HepG2 (cell line): ENCODE measurements around the gene ZNF440. TPM values are rescaled to one million over a fixed set of nuclear protein-coding genes. Genes with fewer than 3 reads are reported as not detected.
A peak's percentile ranks its signal among the peaks of the same experiment; 100 is the strongest.

ENCODE experiments used
- ADNP ChIP-seq: sonication (generic); formaldehyde crosslinking; IDR thresholded peaks from 2 replicates; pipeline ENCODE4 v1.4.0; 2020; ENCODE audit warnings: missing genetic modification reagents
- CC2D1A ChIP-seq: sonication (generic); formaldehyde crosslinking; IDR thresholded peaks from 2 replicates; pipeline ENCODE4 v1.8.1; 2023; ENCODE audit warnings: mild to moderate bottlenecking, missing genetic modification reagents
- CHD4 ChIP-seq: fragments of 200-600 bp; sonication (generic); IDR thresholded peaks from 2 replicates; pipeline ENCODE4 v1.7.0; 2017; ENCODE audit warnings: mild to moderate bottlenecking, low read length, borderline replicate concordance
- FOXA3 ChIP-seq: IDR thresholded peaks from 2 replicates; pipeline ENCODE4 v1.6.1; 2016; ENCODE audit warnings: missing genetic modification reagents, missing compliant biosample characterization
- GABPB1 ChIP-seq: IDR thresholded peaks from 2 replicates; pipeline ENCODE4 v1.6.1; 2016; ENCODE audit warnings: mild to moderate bottlenecking, missing genetic modification reagents, moderate library complexity, missing compliant biosample characterization
- HIVEP1 ChIP-seq: sonication (generic); formaldehyde crosslinking; IDR thresholded peaks from 2 replicates; pipeline ENCODE4 v1.4.0; 2020; ENCODE audit warnings: mild to moderate bottlenecking, missing genetic modification reagents
- IRF2 ChIP-seq: IDR thresholded peaks from 2 replicates; pipeline ENCODE4 v1.6.1; 2018; ENCODE audit warnings: missing genetic modification reagents, missing compliant biosample characterization
- LCORL ChIP-seq, 2 experiments: fragments of 450-650 bp in 1 of 2; sonication (generic) in 1 of 2; formaldehyde crosslinking in 1 of 2; IDR thresholded peaks; 2 replicates each; pipeline versions ENCODE4 v1.5.0 to v1.6.1; 2017 to 2020; ENCODE audit warnings: antibody characterized with exemption in 1 of 2, missing genetic modification reagents in 1 of 2
- MAFG ChIP-seq: sonication (generic); formaldehyde crosslinking; IDR thresholded peaks from 2 replicates; pipeline ENCODE4 v1.5.1; 2020; ENCODE audit warnings: mild to moderate bottlenecking, missing genetic modification reagents
- NPAS2 ChIP-seq: sonication (generic); formaldehyde crosslinking; IDR thresholded peaks from 2 replicates; pipeline ENCODE4 v1.8.0; 2022; ENCODE audit warnings: mild to moderate bottlenecking, missing genetic modification reagents, borderline replicate concordance
- PREB ChIP-seq: sonication (generic); formaldehyde crosslinking; IDR thresholded peaks from 2 replicates; pipeline ENCODE4 v1.4.0; 2020; ENCODE audit warnings: missing genetic modification reagents
- RERE ChIP-seq: IDR thresholded peaks from 2 replicates; pipeline ENCODE4 v1.6.1; 2016; ENCODE audit warnings: low read depth, missing genetic modification reagents, missing compliant biosample characterization
- SATB2 ChIP-seq: sonication (generic); formaldehyde crosslinking; IDR thresholded peaks from 2 replicates; pipeline ENCODE4 v1.5.0; 2020; ENCODE audit warnings: missing genetic modification reagents
- SNAPC2 ChIP-seq: sonication (generic); formaldehyde crosslinking; IDR thresholded peaks from 2 replicates; pipeline ENCODE4 v1.8.1; 2022; ENCODE audit warnings: mild to moderate bottlenecking, missing genetic modification reagents
- ZBTB33 ChIP-seq: sonication (generic); formaldehyde crosslinking; IDR thresholded peaks from 2 replicates; pipeline ENCODE4 v1.4.0; 2020; ENCODE audit warnings: missing genetic modification reagents
- ZC3H13 ChIP-seq: sonication (generic); formaldehyde crosslinking; IDR thresholded peaks from 2 replicates; pipeline ENCODE4 v1.8.1; 2023; ENCODE audit warnings: mild to moderate bottlenecking, missing genetic modification reagents, moderate library complexity
- ZNF138 ChIP-seq: sonication (generic); formaldehyde crosslinking; IDR thresholded peaks from 2 replicates; pipeline ENCODE4 v1.5.0; 2020; ENCODE audit warnings: mild to moderate bottlenecking, low read depth, missing genetic modification reagents
- ZNF564 ChIP-seq: sonication (generic); formaldehyde crosslinking; IDR thresholded peaks from 2 replicates; pipeline ENCODE4 v1.8.1; 2023; ENCODE audit warnings: mild to moderate bottlenecking, missing genetic modification reagents
- ZNF766 ChIP-seq: sonication (generic); formaldehyde crosslinking; IDR thresholded peaks from 2 replicates; pipeline ENCODE4 v1.5.0; 2020; ENCODE audit warnings: missing genetic modification reagents, borderline replicate concordance
- polyA plus RNA-seq, 8 experiments: library from polyadenylated mRNA; depleted of rRNA in 3 of 8; stranded (reverse) in 7 of 8; unstranded in 1 of 8; fragments of >200 nt; fragmentation: Illumina TruSeq in 4 of 8; extraction: Trizol in 4 of 8; gene quantifications; 2 replicates each; pipeline versions ENCODE4 v1.2.1 to v1.2.3, GENCODE V29; 2011 to 2016; ENCODE audit warnings: low read depth in 4 of 8, missing spikeins in 1 of 8, mixed read lengths in 1 of 8; ENCODE audit not compliant: insufficient read depth in 1 of 8
- total RNA-seq, 5 experiments: library from RNA; depleted of rRNA; stranded (reverse); fragments of >200 nt; fragmentation: Illumina TruSeq; extraction: Trizol; gene quantifications; 2 replicates each; pipeline ENCODE4 v1.2.3, GENCODE V29; 2016; ENCODE audit warnings: low read depth in 1 of 5
- TF ChIP-seq, protein P1 (sequence below): sonication (generic); formaldehyde crosslinking; IDR thresholded peaks from 2 replicates; pipeline ENCODE4 v1.8.0; 2022; ENCODE audit warnings: mild to moderate bottlenecking, missing genetic modification reagents, borderline replicate concordance

The ZNF440 gene
- total and polyA plus RNA-seq, 2 of the 13 experiments (the other 11 are each of a cell fraction or from before 2014, with no cell fraction given): 2.7 to 12.4 TPM

DNA sequence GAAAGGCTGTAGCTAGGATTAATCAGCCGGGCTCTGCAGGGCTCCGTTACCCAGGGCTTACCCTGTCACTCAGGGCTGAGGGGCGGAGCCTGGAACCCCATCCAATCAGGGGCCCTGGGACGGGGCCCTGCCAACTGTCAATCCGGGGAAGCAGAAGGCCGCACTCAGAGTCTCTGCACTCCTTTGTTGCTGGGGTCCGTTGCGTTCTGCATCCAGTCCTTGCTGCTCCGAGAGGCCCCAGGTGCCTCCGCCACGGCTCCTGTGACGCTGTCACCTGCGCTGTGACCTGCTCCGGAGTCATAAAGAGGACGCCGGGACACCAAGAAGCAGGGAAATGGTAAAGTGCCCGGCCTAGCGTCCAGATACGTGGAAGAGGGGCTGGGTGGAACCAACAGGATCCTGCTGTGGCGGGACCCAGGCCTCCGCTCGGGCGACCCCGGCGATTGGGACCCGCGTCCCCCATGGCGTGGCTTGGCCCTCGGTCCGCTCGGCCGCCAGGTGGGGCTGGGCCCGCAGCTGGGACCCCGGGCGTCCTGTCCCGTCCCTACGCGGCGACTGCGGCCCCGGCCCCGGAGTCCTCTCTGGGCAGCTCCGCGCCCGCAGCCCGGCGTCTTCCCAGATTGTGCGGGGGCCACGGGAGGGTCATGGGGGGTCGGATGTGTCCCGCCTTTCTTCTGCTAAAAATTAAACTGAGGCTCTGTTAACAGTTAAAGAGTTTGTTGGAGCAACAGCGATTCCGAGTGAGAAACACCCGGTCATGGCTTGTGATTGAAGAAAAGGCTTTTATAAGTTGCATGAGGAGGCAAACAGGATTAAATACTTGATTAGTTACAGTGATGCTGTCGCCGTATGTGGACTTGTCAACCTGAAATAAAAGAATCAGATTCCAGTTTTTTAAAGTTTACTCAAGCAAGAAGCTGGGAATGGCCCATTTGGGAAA lies 15.4 kb upstream of the ZNF440 start, which contains the start of gene ZNF491 (continued):
- TF ChIP-seq GABPB1: peak; percentile 57
- TF ChIP-seq ZNF138 (CRISPR knock-in tag): peak; percentile 24; the same call in 1 of the 2 replicates
- 0 out of 2 replicates have a peak, but pooled peaks have one; percentile 43 for TF ChIP-seq HIVEP1 (CRISPR knock-in tag)
- no peak for TF ChIP-seq ZBTB33 (CRISPR knock-in tag)
- TF ChIP-seq FOXA3: no peak
- TF ChIP-seq NPAS2 (CRISPR knock-in tag): no peak
- no peak for TF ChIP-seq CC2D1A (CRISPR knock-in tag)
- no peak for TF ChIP-seq ZC3H13 (CRISPR knock-in tag)
- TF ChIP-seq LCORL (IDR thresholded peaks at IDR 0.05): no peak
- TF ChIP-seq LCORL (CRISPR knock-in tag; IDR thresholded peaks at IDR 0.05): peak; percentile 75
- no peak for TF ChIP-seq RERE (CRISPR knock-in tag)
- no peak for TF ChIP-seq ADNP
- no peak for TF ChIP-seq ZNF564 (CRISPR knock-in tag)
- TF ChIP-seq PREB: no peak
- TF ChIP-seq IRF2: no peak
- TF ChIP-seq SNAPC2 (CRISPR knock-in tag): no peak
- TF ChIP-seq SATB2 (CRISPR knock-in tag): no peak
- TF ChIP-seq MAFG (CRISPR knock-in tag): no peak
- no peak for TF ChIP-seq ZNF766
- TF ChIP-seq, protein P1, sequence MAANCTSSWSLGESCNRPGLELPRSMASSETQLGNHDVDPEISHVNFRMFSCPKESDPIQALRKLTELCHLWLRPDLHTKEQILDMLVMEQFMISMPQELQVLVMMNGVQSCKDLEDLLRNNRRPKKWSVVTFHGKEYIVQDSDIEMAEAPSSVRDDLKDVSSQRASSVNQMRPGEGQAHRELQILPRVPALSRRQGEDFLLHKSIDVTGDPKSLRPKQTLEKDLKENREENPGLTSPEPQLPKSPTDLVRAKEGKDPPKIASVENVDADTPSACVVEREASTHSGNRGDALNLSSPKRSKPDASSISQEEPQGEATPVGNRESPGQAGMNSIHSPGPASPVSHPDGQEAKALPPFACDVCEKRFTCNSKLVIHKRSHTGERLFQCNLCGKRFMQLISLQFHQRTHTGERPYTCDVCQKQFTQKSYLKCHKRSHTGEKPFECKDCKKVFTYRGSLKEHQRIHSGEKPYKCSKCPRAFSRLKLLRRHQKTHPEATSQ (CRISPR knock-in tag): no peak
- no peak for TF ChIP-seq CHD4
